Measurements from ENCODE around the gene GSAP. TPM values are rescaled to one million over a fixed set of nuclear protein-coding genes. Genes with fewer than 3 reads are reported as not detected.

Gene GSAP
- polyA plus RNA-seq, 1 donor from 2014 or later: 0.21 TPM

DNA sequence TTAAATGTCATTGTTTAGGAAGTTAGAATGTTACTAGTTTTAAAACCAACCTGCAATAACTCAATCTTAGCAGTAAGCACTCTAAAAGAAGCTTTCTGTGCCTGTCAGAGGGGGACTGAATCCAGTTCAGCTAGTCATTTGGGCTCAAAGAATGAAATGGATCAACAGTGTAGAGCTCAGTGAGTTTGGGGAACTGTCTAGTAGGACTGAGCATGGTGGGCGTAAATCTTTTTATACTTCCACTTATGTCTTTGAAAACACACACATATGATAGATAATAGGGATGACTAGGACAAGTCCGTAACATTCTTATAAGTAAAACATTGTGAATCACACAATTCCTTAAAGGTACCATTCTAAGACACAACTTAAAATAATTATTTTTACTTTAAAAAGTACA, 11.5 kb downstream of the GSAP start:
- Histone ChIP-seq H3K79me2 (replicated peaks; ENCODE audit: insufficient read depth, low read length) (no peaks in the 10 kb centered on the region), H4K20me1 (ENCODE audit: insufficient read depth) (no peaks in the 10 kb centered on the region), H3K9me3 (ENCODE audit: low read length) (no peaks in the 10 kb centered on the region), H3K27ac (ENCODE audit: low read length) (no peak overlapping the region), H3K4me2 (ENCODE audit: low read length) (no peak overlapping the region), H3K27me3 (ENCODE audit: insufficient read depth, low read depth, low read length) (no peaks in the 10 kb centered on the region), H3F3A (ENCODE audit: insufficient read depth, low read length, poor library complexity, severe bottlenecking) (no peaks in the 10 kb centered on the region), H3K9ac (ENCODE audit: low read length) (no peak overlapping the region), H2AFZ (ENCODE audit: low read depth, low read length) (no peak overlapping the region), H3K9me2 (ENCODE audit: insufficient read depth, low read length) (no peaks in the 10 kb centered on the region), H3K36me3 (ENCODE audit: insufficient read depth, low read length) (no peaks in the 10 kb centered on the region), H3K4me3 (ENCODE audit: low read length) (no peak overlapping the region)
- TF ChIP-seq EZH2 (IDR thresholded peaks at IDR 0.05; ENCODE audit: borderline replicate concordance, insufficient read depth, low read length, poor library complexity, severe bottlenecking): no peak
- no peak for TF ChIP-seq TAF1 (IDR thresholded peaks at IDR 0.05; ENCODE audit: low read depth)
- TF ChIP-seq CTCF (IDR thresholded peaks at IDR 0.05; ENCODE audit: poor library complexity, severe bottlenecking): no peak
- no peak for TF ChIP-seq RAD21 (conservative IDR thresholded peaks at IDR 0.05)
- TF ChIP-seq MXI1 (conservative IDR thresholded peaks at IDR 0.05; ENCODE audit: poor library complexity, severe bottlenecking): no peak

DNA sequence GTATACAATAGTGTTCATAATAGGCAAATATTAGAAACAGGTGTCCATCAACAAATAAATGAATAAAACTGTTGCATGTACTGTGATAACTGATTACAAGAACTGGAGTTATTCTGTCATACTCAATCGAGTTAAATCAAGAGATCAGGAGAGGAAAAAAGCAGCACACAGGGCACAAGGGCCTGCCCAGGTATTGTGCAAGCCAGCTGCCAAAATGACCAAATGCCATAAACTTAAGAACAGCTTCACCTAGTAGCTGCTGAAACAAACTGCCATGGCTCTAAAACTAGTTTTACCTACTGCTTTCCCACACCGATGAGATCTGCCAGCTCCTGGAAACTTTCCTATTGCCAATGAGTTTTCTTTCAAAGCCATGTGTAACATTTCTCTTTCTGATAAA, 12.2 kb downstream of the GSAP start:
- Histone ChIP-seq H3K36me3 (ENCODE audit: insufficient read depth, low read length) (no peaks in the 10 kb centered on the region), H3K4me3 (ENCODE audit: low read length) (no peak overlapping the region), H3K27me3 (ENCODE audit: insufficient read depth, low read depth, low read length) (no peaks in the 10 kb centered on the region), H3K9ac (ENCODE audit: low read length) (no peak overlapping the region), H3K9me2 (ENCODE audit: insufficient read depth, low read length) (no peaks in the 10 kb centered on the region), H3K79me2 (replicated peaks; ENCODE audit: insufficient read depth, low read length) (no peaks in the 10 kb centered on the region), H3F3A (ENCODE audit: insufficient read depth, low read length, poor library complexity, severe bottlenecking) (no peaks in the 10 kb centered on the region), H3K4me2 (ENCODE audit: low read length) (no peak overlapping the region), H2AFZ (ENCODE audit: low read depth, low read length) (no peak overlapping the region), H3K9me3 (ENCODE audit: low read length) (no peaks in the 10 kb centered on the region), H4K20me1 (ENCODE audit: insufficient read depth) (no peaks in the 10 kb centered on the region), H3K27ac (ENCODE audit: low read length) (no peak overlapping the region)
- TF ChIP-seq EP300 (conservative IDR thresholded peaks at IDR 0.05; ENCODE audit: poor library complexity, severe bottlenecking) (no peak), CTCF (IDR thresholded peaks at IDR 0.05; ENCODE audit: poor library complexity, severe bottlenecking) (no peak), EZH2 (IDR thresholded peaks at IDR 0.05; ENCODE audit: borderline replicate concordance, insufficient read depth, low read length, poor library complexity, severe bottlenecking) (no peak), POLR2AphosphoS5 (IDR thresholded peaks at IDR 0.05) (no peak), TAF1 (IDR thresholded peaks at IDR 0.05; ENCODE audit: low read depth) (no peak), SMC3 (conservative IDR thresholded peaks at IDR 0.05; ENCODE audit: poor library complexity) (no peak), MXI1 (conservative IDR thresholded peaks at IDR 0.05; ENCODE audit: poor library complexity, severe bottlenecking) (no peak), RAD21 (conservative IDR thresholded peaks at IDR 0.05) (no peak)
- TF ChIP-seq, protein P1, sequence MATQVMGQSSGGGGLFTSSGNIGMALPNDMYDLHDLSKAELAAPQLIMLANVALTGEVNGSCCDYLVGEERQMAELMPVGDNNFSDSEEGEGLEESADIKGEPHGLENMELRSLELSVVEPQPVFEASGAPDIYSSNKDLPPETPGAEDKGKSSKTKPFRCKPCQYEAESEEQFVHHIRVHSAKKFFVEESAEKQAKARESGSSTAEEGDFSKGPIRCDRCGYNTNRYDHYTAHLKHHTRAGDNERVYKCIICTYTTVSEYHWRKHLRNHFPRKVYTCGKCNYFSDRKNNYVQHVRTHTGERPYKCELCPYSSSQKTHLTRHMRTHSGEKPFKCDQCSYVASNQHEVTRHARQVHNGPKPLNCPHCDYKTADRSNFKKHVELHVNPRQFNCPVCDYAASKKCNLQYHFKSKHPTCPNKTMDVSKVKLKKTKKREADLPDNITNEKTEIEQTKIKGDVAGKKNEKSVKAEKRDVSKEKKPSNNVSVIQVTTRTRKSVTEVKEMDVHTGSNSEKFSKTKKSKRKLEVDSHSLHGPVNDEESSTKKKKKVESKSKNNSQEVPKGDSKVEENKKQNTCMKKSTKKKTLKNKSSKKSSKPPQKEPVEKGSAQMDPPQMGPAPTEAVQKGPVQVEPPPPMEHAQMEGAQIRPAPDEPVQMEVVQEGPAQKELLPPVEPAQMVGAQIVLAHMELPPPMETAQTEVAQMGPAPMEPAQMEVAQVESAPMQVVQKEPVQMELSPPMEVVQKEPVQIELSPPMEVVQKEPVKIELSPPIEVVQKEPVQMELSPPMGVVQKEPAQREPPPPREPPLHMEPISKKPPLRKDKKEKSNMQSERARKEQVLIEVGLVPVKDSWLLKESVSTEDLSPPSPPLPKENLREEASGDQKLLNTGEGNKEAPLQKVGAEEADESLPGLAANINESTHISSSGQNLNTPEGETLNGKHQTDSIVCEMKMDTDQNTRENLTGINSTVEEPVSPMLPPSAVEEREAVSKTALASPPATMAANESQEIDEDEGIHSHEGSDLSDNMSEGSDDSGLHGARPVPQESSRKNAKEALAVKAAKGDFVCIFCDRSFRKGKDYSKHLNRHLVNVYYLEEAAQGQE (IDR thresholded peaks at IDR 0.05; ENCODE audit: borderline replicate concordance): no peak
